H1 (cell line): ENCODE results near the gene COL16A1. TPM values are rescaled to one million over a fixed set of nuclear protein-coding genes. Genes with fewer than 3 reads are reported as not detected.

Experiments
- CTCF ChIA-PET: fragments of 300-600 bp; sonication (Branson Sonifier 250); formaldehyde crosslinking; loops from one replicate; lab custom pipeline; 2021; ENCODE audit not compliant: partially characterized antibody; lab: Charles Lee
- POLR2A ChIA-PET: fragments of 300-600 bp; sonication (Branson Sonifier 250); formaldehyde crosslinking; loops from one replicate; lab custom pipeline; 2021; ENCODE audit warnings: inconsistent platforms; ENCODE audit not compliant: partially characterized antibody; lab: Charles Lee
- DNase-seq, 2 experiments: peaks; one replicate each; pipeline versions ENCODE4 v3.0.0 to v3.0.0-alpha.2; 2010 to 2022; ENCODE audit warnings: low spot score in 2 of 2, low read depth in 1 of 2, mixed read lengths in 1 of 2
- FAIRE-seq: peaks from 2 replicates; lab custom pipeline; 2011; peaks lifted over from hg19 to GRCh38; lab: Jason Lieb, UNC
- H2AFZ ChIP-seq: 2 replicates; pipeline ENCODE4 v1.8.1; 2012; ENCODE audit warnings: low read length, inconsistent platforms
- H2AK5ac ChIP-seq: 2 replicates; pipeline ENCODE4 v1.6.1; 2013; ENCODE audit warnings: low read depth, low read length
- H2BK120ac ChIP-seq: replicated peaks from 2 replicates; pipeline ENCODE3; 2013; ENCODE audit warnings: low read depth, low read length, inconsistent platforms
- H2BK12ac ChIP-seq: 2 replicates; pipeline ENCODE4 v1.6.1; 2013; ENCODE audit warnings: low read depth, low read length
- H2BK15ac ChIP-seq: 2 replicates; pipeline ENCODE4 v1.6.1; 2013; ENCODE audit warnings: low read length
- H2BK20ac ChIP-seq: 2 replicates; pipeline ENCODE4 v1.6.1; 2013; ENCODE audit warnings: low read length
- H2BK5ac ChIP-seq: 2 replicates; pipeline ENCODE4 v1.6.1; 2013; ENCODE audit warnings: low read depth, low read length
- H3K14ac ChIP-seq: 2 replicates; pipeline ENCODE4 v1.6.1; 2013; ENCODE audit warnings: inconsistent platforms; ENCODE audit not compliant: insufficient read length
- H3K18ac ChIP-seq: 2 replicates; pipeline ENCODE4 v1.6.1; 2013; ENCODE audit warnings: low read length; ENCODE audit errors: extremely low read depth
- H3K23ac ChIP-seq: 2 replicates; pipeline ENCODE4 v1.6.1; 2013; ENCODE audit warnings: inconsistent platforms; ENCODE audit not compliant: insufficient read length
- H3K23me2 ChIP-seq: 2 replicates; pipeline ENCODE4 v1.6.1; 2013; ENCODE audit warnings: low read depth, low read length
- H3K27ac ChIP-seq: 2 replicates; pipeline ENCODE4 v1.6.1; 2011; ENCODE audit warnings: low read depth, low read length, inconsistent platforms
- H3K27me3 ChIP-seq, 4 experiments: replicated peaks in 1 of 4; 1 replicate in 1 of 4; 2 replicates in 3 of 4; pipeline versions ENCODE4 v1.6.1 to v1.8.1; 2011 to 2013; ENCODE audit warnings: low read length in 3 of 4, mild to moderate bottlenecking in 3 of 4, inconsistent platforms in 2 of 4, mixed read lengths in 2 of 4, moderate library complexity in 1 of 4; ENCODE audit not compliant: control insufficient read depth in 3 of 4, insufficient read depth in 3 of 4; ENCODE audit errors: extremely low read depth in 1 of 4
- H3K36me3 ChIP-seq, 4 experiments: 2 replicates each; pipeline versions ENCODE4 v1.6.1 to v1.8.1; 2011 to 2013; ENCODE audit warnings: mild to moderate bottlenecking in 4 of 4, low read length in 3 of 4, moderate library complexity in 2 of 4, control low read depth in 1 of 4, inconsistent platforms in 1 of 4; ENCODE audit not compliant: insufficient read depth in 4 of 4, control insufficient read depth in 2 of 4
- H3K4ac ChIP-seq: replicated peaks from 2 replicates; pipeline ENCODE3; 2013; ENCODE audit warnings: low read length, low read depth, mixed read lengths, inconsistent platforms; ENCODE audit not compliant: insufficient read length
- H3K4me1 ChIP-seq, 4 experiments: replicated peaks in 1 of 4; 1 replicate in 1 of 4; 2 replicates in 3 of 4; pipeline versions ENCODE4 v1.6.1 to v1.8.1; 2011 to 2013; ENCODE audit warnings: low read length in 3 of 4, inconsistent platforms in 2 of 4, mixed read lengths in 1 of 4; ENCODE audit not compliant: insufficient read depth in 4 of 4, control insufficient read depth in 3 of 4
- H3K4me2 ChIP-seq, 2 experiments: 2 replicates each; pipeline versions ENCODE4 v1.6.1 to v1.8.1; 2011 to 2013; ENCODE audit warnings: low read depth in 2 of 2, low read length in 2 of 2, control low read depth in 1 of 2, inconsistent platforms in 1 of 2, mild to moderate bottlenecking in 1 of 2; ENCODE audit not compliant: insufficient read depth in 1 of 2
- H3K4me3 ChIP-seq, 4 experiments: fragments of 200-600, 300-600 bp in 1 of 4; sonication (generic), shearing (Covaris generic), sonication (Bioruptor Twin) in 1 of 4; 2 replicates each; pipeline versions ENCODE4 v1.5.1 to v1.8.1; 2011 to 2016; ENCODE audit warnings: low read length in 4 of 4, low read depth in 3 of 4, control low read depth in 2 of 4, inconsistent platforms in 2 of 4, mild to moderate bottlenecking in 2 of 4, mixed read lengths in 1 of 4, moderate library complexity in 1 of 4; ENCODE audit not compliant: insufficient read depth in 2 of 4; ENCODE audit errors: extremely low read depth in 1 of 4
- H3K56ac ChIP-seq: replicated peaks from 2 replicates; pipeline ENCODE3; 2013; ENCODE audit warnings: low read depth, mild to moderate bottlenecking, mixed read lengths, low read length, inconsistent platforms; ENCODE audit not compliant: insufficient read length
- H3K79me1 ChIP-seq: 2 replicates; pipeline ENCODE4 v1.6.1; 2013; ENCODE audit warnings: low read depth, low read length, control low read depth
- H3K79me2 ChIP-seq, 2 experiments: 2 replicates each; pipeline versions ENCODE4 v1.6.1 to v1.8.1; 2012 to 2013; ENCODE audit warnings: low read length in 2 of 2, mild to moderate bottlenecking in 2 of 2, inconsistent platforms in 1 of 2; ENCODE audit not compliant: insufficient read depth in 2 of 2, control insufficient read depth in 1 of 2
- H3K9ac ChIP-seq, 4 experiments: replicated peaks in 1 of 4; 1 replicate in 1 of 4; 2 replicates in 3 of 4; pipeline versions ENCODE4 v1.6.1 to v1.8.1; 2011 to 2013; ENCODE audit warnings: low read depth in 3 of 4, low read length in 3 of 4, control low read depth in 2 of 4, mild to moderate bottlenecking in 2 of 4, moderate library complexity in 2 of 4, inconsistent platforms in 1 of 4; ENCODE audit errors: extremely low read depth in 1 of 4
- H3K9me3 ChIP-seq, 2 experiments: 2 replicates each; pipeline versions ENCODE4 v1.6.1 to v1.8.1; 2012 to 2013; ENCODE audit warnings: mild to moderate bottlenecking in 2 of 2, moderate library complexity in 2 of 2, control low read depth in 1 of 2, inconsistent platforms in 1 of 2, low read depth in 1 of 2, low read length in 1 of 2, mixed read lengths in 1 of 2; ENCODE audit not compliant: insufficient read depth in 2 of 2
- H4K20me1 ChIP-seq, 2 experiments: replicated peaks in 1 of 2; 2 replicates each; pipeline versions ENCODE3 to v1.8.1; 2011 to 2013; ENCODE audit warnings: inconsistent platforms in 2 of 2, low read length in 2 of 2, mild to moderate bottlenecking in 1 of 2; ENCODE audit not compliant: insufficient read depth in 2 of 2, control insufficient read depth in 1 of 2
- H4K5ac ChIP-seq: 2 replicates; pipeline ENCODE4 v1.6.1; 2013; ENCODE audit warnings: low read length, low read depth, mixed read lengths, inconsistent platforms; ENCODE audit not compliant: insufficient read length
- H4K8ac ChIP-seq: 2 replicates; pipeline ENCODE4 v1.8.0; 2013; ENCODE audit warnings: mild to moderate bottlenecking, moderate library complexity, low read length, inconsistent platforms; ENCODE audit not compliant: insufficient read depth; ENCODE audit errors: extremely low read depth
- H4K91ac ChIP-seq: replicated peaks from 2 replicates; pipeline ENCODE3; 2013; ENCODE audit warnings: low read length, mixed read lengths, inconsistent platforms; ENCODE audit not compliant: insufficient read length
- BRCA1 ChIP-seq: IDR thresholded peaks from 2 replicates; pipeline ENCODE4 v1.6.1; 2012; ENCODE audit warnings: low read depth, low read length, improper control_type of control experiment
- CHD2 ChIP-seq: IDR thresholded peaks from 2 replicates; pipeline ENCODE4 v1.6.1; 2012; ENCODE audit warnings: low read length, improper control_type of control experiment
- EZH2 ChIP-seq: fragments of 200-600 bp; sonication (generic); IDR thresholded peaks from 2 replicates; pipeline ENCODE4 v1.7.1; 2012; ENCODE audit warnings: low read depth, mild to moderate bottlenecking, moderate library complexity, low read length, inconsistent platforms; ENCODE audit not compliant: severe bottlenecking
- FOSL1 ChIP-seq: IDR thresholded peaks from 2 replicates; pipeline ENCODE4 v1.6.1; 2011; ENCODE audit warnings: mild to moderate bottlenecking, low read depth, low read length, moderate library complexity; ENCODE audit not compliant: insufficient read depth
- HDAC6 ChIP-seq: IDR thresholded peaks from one replicate; pipeline ENCODE4 v1.7.1; 2012; ENCODE audit warnings: low read depth, mild to moderate bottlenecking, inconsistent platforms, low read length, moderate library complexity
- KDM5A ChIP-seq: fragments of 200-600 bp; IDR thresholded peaks from 2 replicates; pipeline ENCODE4 v1.7.1; 2012; ENCODE audit warnings: mild to moderate bottlenecking, low read length, inconsistent platforms, mixed read lengths
- MAFK ChIP-seq: IDR thresholded peaks from 2 replicates; pipeline ENCODE4 v1.6.1; 2012; ENCODE audit warnings: low read depth, mild to moderate bottlenecking, improper control_type of control experiment, low read length
- POU5F1 ChIP-seq: IDR thresholded peaks from 2 replicates; pipeline ENCODE4 v1.6.1; 2011; ENCODE audit warnings: low read depth, mild to moderate bottlenecking, low read length, moderate library complexity
- RAD21 ChIP-seq, 2 experiments: IDR thresholded peaks in 1 of 2; conservative IDR thresholded peaks in 1 of 2; 2 replicates each; pipeline ENCODE4 v1.6.1; 2011; ENCODE audit warnings: low read depth in 2 of 2, low read length in 2 of 2, improper control_type of control experiment in 1 of 2, inconsistent platforms in 1 of 2, mild to moderate bottlenecking in 1 of 2, moderate library complexity in 1 of 2
- RBBP5 ChIP-seq: IDR thresholded peaks from 2 replicates; pipeline ENCODE4 v1.7.1; 2012; ENCODE audit warnings: low read depth, mild to moderate bottlenecking, inconsistent platforms, low read length, moderate library complexity, borderline replicate concordance
- RNF2 ChIP-seq: fragments of 200-900, 300-1000 bp; sonication (generic); IDR thresholded peaks from 2 replicates; pipeline ENCODE4 v1.7.1; 2016; ENCODE audit warnings: borderline replicate concordance, low read depth, mild to moderate bottlenecking, antibody characterized with exemption, low read length; ENCODE audit not compliant: poor library complexity, severe bottlenecking; ENCODE audit errors: missing control alignments
- RXRA ChIP-seq: IDR thresholded peaks from 2 replicates; pipeline ENCODE4 v1.6.1; 2011; ENCODE audit warnings: low read depth, mild to moderate bottlenecking, low read length, moderate library complexity; ENCODE audit not compliant: insufficient read depth
- SP1 ChIP-seq: IDR thresholded peaks from 2 replicates; pipeline ENCODE4 v1.6.1; 2011; ENCODE audit warnings: low read depth, low read length
- TBP ChIP-seq: IDR thresholded peaks from 2 replicates; pipeline ENCODE4 v1.6.1; 2011; ENCODE audit warnings: low read depth, low read length, improper control_type of control experiment
- WGBS, 2 experiments: shearing (Covaris generic) in 1 of 2; methylation state at CpG; one replicate each; pipeline versions ENCODE4 v1.1.6 to v1.1.7; 2013 to 2015; ENCODE audit warnings: low lambda C conversion rate in 2 of 2, mixed read lengths in 2 of 2, inconsistent platforms in 1 of 2, low coverage in 1 of 2, missing lambda C conversion rate in 1 of 2; ENCODE audit not compliant: insufficient replicate concordance in 2 of 2, insufficient coverage in 1 of 2, insufficient read length in 1 of 2; ENCODE audit errors: extremely low coverage in 1 of 2, missing lambda C conversion rate in 1 of 2; 5-methylcytosine and 5-hydroxymethylcytosine counted together
- polyA plus RNA-seq, 7 experiments: library from polyadenylated mRNA; depleted of rRNA in 3 of 7; stranded (reverse) in 5 of 7; unstranded in 2 of 7; fragments of >200 nt in 5 of 7; fragments of 200-250 nt in 2 of 7; gene quantifications; 1 replicate in 5 of 7; 2 replicates in 1 of 7; 4 replicates in 1 of 7; pipeline versions ENCODE4 v1.2.1 to v1.2.3, GENCODE V29; 2011 to 2013; ENCODE audit warnings: missing spikeins in 2 of 7, mixed read lengths in 2 of 7
- total RNA-seq: library from RNA; stranded (reverse); fragmentation: NEBNext Ultra II Directional; extraction: Animal tissue kit (Norgen Biotek cat#: 25700); gene quantifications from 2 replicates; pipeline ENCODE4 v1.2.1, GENCODE V29; 2021

The COL16A1 gene
- total and polyA plus RNA-seq, 2 of the 8 experiments (the other 6 are each of a cell fraction or from before 2014, with no cell fraction given), result 2.0 to 10.5 TPM

DNA sequence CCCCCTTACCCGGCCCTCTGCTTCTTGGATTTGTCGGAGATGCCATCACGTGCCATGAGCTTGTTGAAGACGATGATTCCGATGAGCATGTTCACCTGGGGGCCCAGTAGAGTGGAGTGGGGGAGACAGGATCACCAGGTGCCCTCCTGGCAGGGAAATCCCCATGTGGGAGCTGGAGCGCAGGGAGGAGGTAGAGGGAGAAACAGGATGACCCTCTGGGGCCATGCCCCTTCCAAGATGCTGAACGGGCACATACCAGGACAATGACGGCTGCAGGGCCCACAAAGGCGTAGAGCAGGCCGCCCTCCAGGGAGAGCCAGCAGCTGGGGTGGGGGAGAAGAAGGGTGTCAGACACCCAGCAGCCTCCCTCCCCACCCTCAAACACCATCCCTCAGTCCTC, 31.8 kb upstream of the COL16A1 start:
- peaks cover 0 to 5% (median 3%) of the 10 kb centered on the region in 4 experiments; a peak in 3 of 7 replicates for H3K4me1 ChIP-seq
- H4K8ac ChIP-seq, result no peak overlapping the region
- no peak overlapping the region for H3K4ac ChIP-seq
- no peak overlapping the region for H3K4me3 ChIP-seq
- H3K4me2 ChIP-seq, result no peak overlapping the region
- DNase-seq (no peak), FAIRE-seq (no peak)
- no peaks in the 10 kb centered on the region for H3K79me2 ChIP-seq
- H4K91ac ChIP-seq, result no peak overlapping the region
- no peak overlapping the region for H2BK15ac ChIP-seq
- no peaks in the 10 kb centered on the region for H3K23me2 ChIP-seq
- CTCF ChIA-PET, result interaction anchor here (1.1 to 12.9 kb wide), 11 partner anchors 9 to 71 kb away, joined by 3 to 146 read pairs (median 6); no protein-coding TSS in a partner anchor
- 92% methylated on average over 10 of the region's 10 CpGs; no CpG with 5 or more reads in 1 of the 2 experiments for WGBS, 2 experiments
- H3K9me3 ChIP-seq, result no peaks in the 10 kb centered on the region
- H4K5ac ChIP-seq, result no peak overlapping the region
- no peak overlapping the region for H3K27ac ChIP-seq
- no peak overlapping the region for H3K18ac ChIP-seq
- H3K14ac ChIP-seq, result no peak overlapping the region
- no peak overlapping the region for H3K56ac ChIP-seq
- POLR2A ChIA-PET, result no interaction called here
- H3K9ac ChIP-seq, result no peak overlapping the region
- H2AK5ac ChIP-seq, result no peak overlapping the region
- no peak overlapping the region for H2AFZ ChIP-seq
- peaks cover 0 to 4% (median 0%) of the 10 kb centered on the region in 4 experiments; a peak in 1 of 8 replicates for H3K36me3 ChIP-seq
- no peak overlapping the region for H2BK20ac ChIP-seq
- H2BK5ac ChIP-seq, result no peak overlapping the region
- H3K27me3 ChIP-seq, result no peaks in the 10 kb centered on the region
- H2BK12ac ChIP-seq, result no peak overlapping the region
- no peak overlapping the region for H2BK120ac ChIP-seq
- peaks cover 0 to 3% of the 10 kb centered on the region in 2 experiments for H4K20me1 ChIP-seq
- H3K79me1 ChIP-seq, result no peaks in the 10 kb centered on the region
- H3K23ac ChIP-seq, result no peak overlapping the region
- TF ChIP-seq FOSL1 (no peak), HDAC6 (no peak), EZH2 (no peak), SP1 (no peak), CHD2 (no peak), MAFK (no peak), KDM5A (no peak), RNF2 (no peak), BRCA1 (no peak), RXRA (no peak), POU5F1 (no peak), TBP (no peak), RAD21 (IDR thresholded peaks at IDR 0.05 in 1 of 2, conservative IDR thresholded peaks at IDR 0.05 in 1 of 2; ENCODE audit: low read depth in 2 of 2, low read length in 2 of 2) (no peak), RBBP5 (no peak)
